Adrenal gland (tissue), 5 donors: ENCODE results near the gene CCDC160.

ENCODE experiments used
- CTCF ChIP-seq, 6 experiments: fragments of 450-650 bp in 4 of 6; fragments of 200-600 bp in 2 of 6; sonication (generic) in 1 of 6; IDR thresholded peaks; 1 replicate in 5 of 6; 2 replicates in 1 of 6; pipeline versions ENCODE4 v1.5.1 to v1.8.0; 2016 to 2021; ENCODE audit warnings: antibody characterized with exemption in 6 of 6, mild to moderate bottlenecking in 2 of 6, moderate library complexity in 1 of 6
- POLR2A ChIP-seq, 2 donors: fragments of 450-650 bp; IDR thresholded peaks; one replicate each; pipeline ENCODE4 v1.6.1; 2017; ENCODE audit warnings: antibody characterized with exemption in 2 of 2, mild to moderate bottlenecking in 2 of 2, moderate library complexity in 1 of 2
- donor health status: DM: no; HTN: no; CAD: no.

DNA sequence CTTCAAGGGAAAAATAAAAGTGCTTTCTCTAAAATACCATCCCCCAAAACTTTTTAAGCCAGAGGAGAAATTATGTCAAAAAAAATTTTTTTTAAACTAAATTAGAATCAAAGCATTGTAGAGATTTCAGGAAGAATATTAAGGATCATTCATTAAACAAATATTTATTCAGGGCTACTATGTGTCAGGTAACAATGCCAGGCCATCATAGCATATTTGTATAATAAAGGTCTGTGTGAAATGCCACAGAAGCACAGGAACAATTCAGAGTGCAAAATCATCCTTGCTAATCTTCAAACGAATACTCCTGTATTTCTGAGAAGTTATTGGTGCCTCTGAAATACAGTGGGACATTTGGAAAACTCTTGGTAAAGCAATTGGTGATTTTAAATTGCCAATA is 2.0 kb downstream of the CCDC160 start:
- TF ChIP-seq CTCF (IDR thresholded peaks at IDR 0.05) (no peak), POLR2A (IDR thresholded peaks at IDR 0.05) (no peak)
